HG03103 (cell line): ENCODE data around the gene WIPF1.

Experiments used
- ATAC-seq: cut with Tn5 transposase; IDR thresholded peaks from one replicate; pipeline ENCODE4 v1.9.1; 2021; ENCODE audit warnings: low read depth; ENCODE audit not compliant: unreplicated experiment

The WIPF1 gene

GRCh38 chr2:174599310-174599921, 1.8 kb upstream of the WIPF1 start:
- no peak for ATAC-seq

DNA sequence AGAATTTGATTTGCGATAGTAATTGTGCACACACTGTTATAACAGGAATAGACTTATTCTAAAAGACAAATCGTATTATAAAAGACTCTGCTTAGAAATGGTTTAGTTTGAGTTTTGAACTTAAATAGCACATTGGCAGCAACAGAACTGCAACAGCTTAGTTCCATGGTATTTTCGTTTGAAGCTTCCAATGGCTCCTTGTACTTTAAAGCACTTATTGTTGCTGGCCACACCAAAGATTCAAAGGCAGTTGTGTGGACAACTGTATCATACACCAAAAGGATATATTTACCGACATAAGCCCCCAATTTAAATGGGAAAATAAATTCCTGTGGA, 627 bp downstream of the WIPF1 start:
- ATAC-seq: no peak

DNA sequence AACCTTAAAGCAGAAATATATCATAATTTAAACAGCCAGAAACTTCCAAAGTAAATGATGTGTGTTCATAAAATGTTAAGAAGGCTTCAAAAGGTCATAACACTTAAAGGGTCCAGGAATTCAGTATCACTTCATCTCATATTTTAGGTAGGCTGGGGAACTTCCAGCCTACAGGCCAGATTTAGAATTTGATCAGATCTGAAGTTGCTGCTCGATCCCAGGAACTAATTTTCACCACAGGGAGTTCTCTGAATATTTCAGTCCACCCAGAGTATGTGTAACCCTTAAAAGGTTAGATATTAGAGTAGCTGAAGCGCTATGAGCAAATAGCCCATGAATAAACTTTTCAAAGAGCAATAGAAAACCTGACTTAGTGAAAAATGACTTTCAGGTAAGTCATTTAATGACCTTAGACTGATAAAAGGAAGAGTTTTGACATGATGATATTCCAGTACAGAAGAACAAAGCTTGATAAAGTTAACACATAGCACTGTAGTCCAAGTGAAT, 1.7 kb downstream of the WIPF1 start:
- ATAC-seq: no peak

- no peak for ATAC-seq
These were observed 2.3 kb downstream of the WIPF1 start for GRCh38 chr2:174595116-174595809.

- no peak for ATAC-seq
These were observed 3.1 kb downstream of the WIPF1 start for GRCh38 chr2:174594456-174594855.

- ATAC-seq: peak; percentile 59
These were observed 3.9 kb downstream of the WIPF1 start for GRCh38 chr2:174593574-174594203.

GRCh38 chr2:174593041-174593440, 4.6 kb downstream of the WIPF1 start:
- ATAC-seq: no peak

GRCh38 chr2:174591740-174592139, 5.9 kb downstream of the WIPF1 start:
- ATAC-seq: no peak

- ATAC-seq: no peak
These were observed 6.5 kb downstream of the WIPF1 start for GRCh38 chr2:174590928-174591648.

- ATAC-seq: no peak
These were observed 7.3 kb downstream of the WIPF1 start for GRCh38 chr2:174590346-174590745.

DNA sequence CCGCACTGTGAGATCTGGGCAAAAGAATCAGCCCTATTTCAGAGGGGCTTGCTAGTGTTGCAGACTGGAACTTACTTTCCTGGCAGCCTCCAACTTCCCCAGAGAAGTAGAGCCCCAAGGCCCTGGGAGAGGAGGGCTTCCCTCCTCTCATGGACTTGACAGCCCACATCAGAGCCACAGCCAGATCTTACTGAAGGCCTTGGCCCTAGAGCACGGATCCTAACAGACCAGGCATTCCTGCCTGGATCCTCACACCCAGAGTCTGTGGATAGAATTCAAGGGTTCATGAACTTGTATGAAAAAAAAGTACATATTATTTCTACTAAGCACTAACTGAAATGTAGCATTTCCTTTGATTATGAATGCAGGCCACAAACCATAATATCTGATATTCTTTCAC, 8.3 kb downstream of the WIPF1 start:
- no peak for ATAC-seq

GRCh38 chr2:174588463-174588862, 9.1 kb downstream of the WIPF1 start:
- ATAC-seq: no peak

GRCh38 chr2:174587579-174587978, 10.0 kb downstream of the WIPF1 start:
- no peak for ATAC-seq

- ATAC-seq: no peak
These were observed 10.9 kb downstream of the WIPF1 start for GRCh38 chr2:174586418-174587295.

GRCh38 chr2:174585657-174586252, 11.8 kb downstream of the WIPF1 start:
- ATAC-seq: no peak

- no peak for ATAC-seq
These were observed 12.5 kb downstream of the WIPF1 start for GRCh38 chr2:174585146-174585545.

DNA sequence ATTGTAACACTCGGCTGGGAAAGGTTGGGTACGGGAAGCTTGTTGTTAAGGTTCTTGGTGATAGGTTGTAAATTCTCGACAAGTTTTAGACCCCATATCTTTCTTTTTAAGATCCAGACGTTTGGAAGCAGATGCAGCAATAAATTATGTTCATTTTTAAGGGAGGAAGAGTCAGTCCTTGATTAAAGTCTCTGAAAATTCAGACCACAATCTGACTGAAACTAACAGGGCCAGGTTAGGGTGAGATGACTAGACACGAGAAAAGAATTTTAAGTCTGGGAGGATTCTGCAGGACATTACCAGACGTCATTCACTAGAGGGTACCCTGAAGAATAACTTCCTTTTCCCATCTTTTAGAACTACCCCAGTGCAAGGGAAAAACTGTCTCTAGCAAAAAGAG, 16.1 kb downstream of the WIPF1 start:
- ATAC-seq: no peak

DNA sequence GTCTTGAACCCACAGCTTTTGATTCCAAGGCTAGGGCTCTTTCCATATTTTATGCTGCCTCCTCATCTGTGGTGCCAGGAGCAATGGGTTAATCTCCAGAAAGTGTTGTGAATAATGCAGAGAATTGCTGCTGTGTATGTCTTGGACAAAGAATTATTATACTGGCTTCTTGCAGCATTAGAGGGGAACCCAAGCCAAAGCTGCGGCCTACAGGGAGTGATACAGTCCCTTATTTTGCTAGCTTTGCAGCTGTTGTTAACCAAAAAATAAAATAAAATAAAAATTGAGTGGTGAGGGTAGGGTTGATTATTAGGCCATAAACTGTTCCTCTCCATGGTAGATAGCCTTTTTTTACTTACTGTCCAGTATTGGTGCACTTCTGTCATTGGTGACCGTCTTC, 16.7 kb downstream of the WIPF1 start:
- ATAC-seq: no peak

DNA sequence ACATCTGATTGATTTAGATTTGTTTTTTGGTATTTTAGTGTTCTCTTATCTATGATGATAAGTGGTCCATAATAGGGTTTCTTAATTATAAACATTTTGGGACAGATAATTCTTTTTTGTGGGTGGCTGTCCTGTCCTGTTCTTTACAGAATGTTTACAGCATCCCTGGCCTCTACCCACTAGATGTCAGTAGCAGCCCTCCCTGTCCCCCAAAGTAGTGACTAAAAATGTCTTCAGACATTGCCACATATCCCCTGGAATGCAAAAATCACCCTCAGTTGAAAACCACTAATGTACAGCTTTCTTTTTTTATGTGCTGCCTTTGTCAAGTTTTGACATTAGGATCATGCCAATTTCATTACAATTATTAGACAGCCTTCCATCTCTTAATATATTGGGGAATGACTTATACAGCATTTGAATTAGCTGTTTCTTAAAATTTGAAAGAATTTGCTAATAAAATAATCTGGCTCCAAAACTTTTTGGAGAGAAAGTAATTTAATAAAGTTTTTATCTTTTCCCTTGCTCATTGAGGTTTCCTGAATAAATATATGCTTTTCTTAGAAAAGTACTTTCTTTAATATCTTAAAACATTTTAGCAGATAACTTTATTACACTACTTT, 19.5 kb downstream of the WIPF1 start:
- no peak for ATAC-seq
